ENCODE data around the gene KLF12.

KLF12 gene

GRCh38 chr13:74134221-74134776 lies at the start of gene KLF12:
Gene KLF12, minus strand, starts transcription at chr13:74134404.
- no peak for FAIRE-seq

GRCh38 chr13:74182491-74182890 lies 48.3 kb upstream of the KLF12 start:
- no peak for FAIRE-seq

GRCh38 chr13:74174810-74175209 lies 40.6 kb upstream of the KLF12 start:
- FAIRE-seq, result no peak

GRCh38 chr13:74173822-74174221 lies 39.6 kb upstream of the KLF12 start:
- FAIRE-seq, result no peak

- no peak for FAIRE-seq
Observed at GRCh38 chr13:74171641-74172040, 37.4 kb upstream of the KLF12 start.

GRCh38 chr13:74169676-74170075 lies 35.5 kb upstream of the KLF12 start:
- no peak for FAIRE-seq

GRCh38 chr13:74168263-74168675 lies 34.1 kb upstream of the KLF12 start:
- FAIRE-seq, result no peak

GRCh38 chr13:74166261-74167004 lies 32.2 kb upstream of the KLF12 start:
- no peak for FAIRE-seq

GRCh38 chr13:74162782-74163181 lies 28.6 kb upstream of the KLF12 start:
- FAIRE-seq, result no peak

- no peak for FAIRE-seq
Observed at GRCh38 chr13:74162135-74162534, 27.9 kb upstream of the KLF12 start.

- no peak for FAIRE-seq
Observed at GRCh38 chr13:74158571-74159352, 24.6 kb upstream of the KLF12 start.

GRCh38 chr13:74158028-74158427 lies 23.8 kb upstream of the KLF12 start:
- FAIRE-seq, result no peak

GRCh38 chr13:74154981-74155380 lies 20.8 kb upstream of the KLF12 start:
- FAIRE-seq, result no peak

- FAIRE-seq, result no peak
Observed at GRCh38 chr13:74153316-74153715, 19.1 kb upstream of the KLF12 start.

- no peak for FAIRE-seq
Observed at GRCh38 chr13:74151859-74152258, 17.7 kb upstream of the KLF12 start.

- FAIRE-seq, result no peak
Observed at GRCh38 chr13:74148352-74148751, 14.1 kb upstream of the KLF12 start.

- FAIRE-seq, result no peak
Observed at GRCh38 chr13:74145249-74145975, 11.2 kb upstream of the KLF12 start.

- no peak for FAIRE-seq
Observed at GRCh38 chr13:74144269-74144668, 10.1 kb upstream of the KLF12 start.

GRCh38 chr13:74142257-74142656 lies 8.1 kb upstream of the KLF12 start:
- FAIRE-seq, result no peak

GRCh38 chr13:74138241-74138640 lies 4.0 kb upstream of the KLF12 start:
- FAIRE-seq, result no peak

GRCh38 chr13:74136084-74136658 lies 2.0 kb upstream of the KLF12 start:
- no peak for FAIRE-seq

- no peak for FAIRE-seq
Observed at GRCh38 chr13:74135326-74136083, 1.3 kb upstream of the KLF12 start.
